ENCODE results near the gene CAMK2A. TPM values are rescaled to one million over a fixed set of nuclear protein-coding genes. Genes with fewer than 3 reads are reported as not detected.
A peak's percentile ranks its signal among the peaks of the same experiment; 100 is the strongest.

Gene CAMK2A
- total RNA-seq, 1 donor from 2014 or later: not detected

- no peak overlapping the region for H3K4me3 Mint-ChIP-seq (ENCODE audit: unreplicated experiment)
- H3K9me3 Mint-ChIP-seq (ENCODE audit: unreplicated experiment): no peaks in the 10 kb centered on the region
- no peak for DNase-seq (ENCODE audit: extremely low spot score, unreplicated experiment)
- H3K36me3 Mint-ChIP-seq (ENCODE audit: unreplicated experiment): no peaks in the 10 kb centered on the region
- H3K27me3 Mint-ChIP-seq (ENCODE audit: unreplicated experiment): no peaks in the 10 kb centered on the region
- TF ChIP-seq CTCF (IDR thresholded peaks at IDR 0.05): no peak
- peaks cover 11% of the 10 kb centered on the region for H3K4me1 Mint-ChIP-seq (ENCODE audit: unreplicated experiment)
- no peak overlapping the region for H3K27ac Mint-ChIP-seq (ENCODE audit: unreplicated experiment)
Observed at GRCh38 chr5:150261231-150261630, 28.3 kb downstream of the CAMK2A start.

GRCh38 chr5:150258130-150258529 lies 31.4 kb downstream of the CAMK2A start:
- H3K36me3 Mint-ChIP-seq (ENCODE audit: unreplicated experiment): no peaks in the 10 kb centered on the region
- no peak overlapping the region for H3K27ac Mint-ChIP-seq (ENCODE audit: unreplicated experiment)
- H3K4me3 Mint-ChIP-seq (ENCODE audit: unreplicated experiment): no peak overlapping the region
- H3K9me3 Mint-ChIP-seq (ENCODE audit: unreplicated experiment): no peaks in the 10 kb centered on the region
- no peak for TF ChIP-seq CTCF (IDR thresholded peaks at IDR 0.05)
- no peaks in the 10 kb centered on the region for H3K27me3 Mint-ChIP-seq (ENCODE audit: unreplicated experiment)
- no peak for DNase-seq (ENCODE audit: extremely low spot score, unreplicated experiment)
- no peaks in the 10 kb centered on the region for H3K4me1 Mint-ChIP-seq (ENCODE audit: unreplicated experiment)

GRCh38 chr5:150257424-150257823 lies 32.1 kb downstream of the CAMK2A start:
- TF ChIP-seq CTCF (IDR thresholded peaks at IDR 0.05): no peak
- Mint-ChIP-seq H3K4me3 (ENCODE audit: unreplicated experiment) (no peak overlapping the region), H3K9me3 (ENCODE audit: unreplicated experiment) (no peaks in the 10 kb centered on the region), H3K27me3 (ENCODE audit: unreplicated experiment) (no peaks in the 10 kb centered on the region), H3K4me1 (ENCODE audit: unreplicated experiment) (no peaks in the 10 kb centered on the region), H3K36me3 (ENCODE audit: unreplicated experiment) (no peaks in the 10 kb centered on the region), H3K27ac (ENCODE audit: unreplicated experiment) (no peak overlapping the region)
- DNase-seq (ENCODE audit: extremely low spot score, unreplicated experiment): no peak

GRCh38 chr5:150256410-150257064 lies 33.0 kb downstream of the CAMK2A start:
- no peaks in the 10 kb centered on the region for H3K36me3 Mint-ChIP-seq (ENCODE audit: unreplicated experiment)
- H3K4me3 Mint-ChIP-seq (ENCODE audit: unreplicated experiment): no peak overlapping the region
- no peak for DNase-seq (ENCODE audit: extremely low spot score, unreplicated experiment)
- H3K4me1 Mint-ChIP-seq (ENCODE audit: unreplicated experiment): no peaks in the 10 kb centered on the region
- H3K27me3 Mint-ChIP-seq (ENCODE audit: unreplicated experiment): no peaks in the 10 kb centered on the region
- H3K27ac Mint-ChIP-seq (ENCODE audit: unreplicated experiment): no peak overlapping the region
- H3K9me3 Mint-ChIP-seq (ENCODE audit: unreplicated experiment): no peaks in the 10 kb centered on the region
- TF ChIP-seq CTCF (IDR thresholded peaks at IDR 0.05): peak; percentile 10

GRCh38 chr5:150255659-150256409 lies 33.7 kb downstream of the CAMK2A start:
- TF ChIP-seq CTCF (IDR thresholded peaks at IDR 0.05): no peak
- DNase-seq (ENCODE audit: extremely low spot score, unreplicated experiment): no peak
- Mint-ChIP-seq H3K27me3 (ENCODE audit: unreplicated experiment) (no peaks in the 10 kb centered on the region), H3K9me3 (ENCODE audit: unreplicated experiment) (no peaks in the 10 kb centered on the region), H3K27ac (ENCODE audit: unreplicated experiment) (no peak overlapping the region), H3K4me1 (ENCODE audit: unreplicated experiment) (no peaks in the 10 kb centered on the region), H3K4me3 (ENCODE audit: unreplicated experiment) (no peak overlapping the region), H3K36me3 (ENCODE audit: unreplicated experiment) (no peaks in the 10 kb centered on the region)

All from osteocyte (in vitro differentiated cells).